ENCODE data around the gene TMEM221. TPM values are rescaled to one million over a fixed set of nuclear protein-coding genes. Genes with fewer than 3 reads are reported as not detected.

The TMEM221 gene
- total RNA-seq, 1 experiment from 2014 or later = 3.4 TPM

- no peak for DNase-seq (ENCODE audit: low read depth, low spot score)
- no peaks in the 10 kb centered on the region for H3K9me2 ChIP-seq (ENCODE audit: insufficient read depth)
- H3K4me2 ChIP-seq (ENCODE audit: low read length) = no peak overlapping the region
- no peak overlapping the region for H2AFZ ChIP-seq (ENCODE audit: low read depth, low read length, poor library complexity, severe bottlenecking)
- H3K9me3 ChIP-seq (ENCODE audit: control insufficient read depth in 1 of 2, insufficient read depth in 1 of 2, low read depth in 1 of 2, low read length in 2 of 2) = no peaks in the 10 kb centered on the region
- no peak for ATAC-seq
- ChIA-PET POLR2A (no interaction called here), RAD21 (ENCODE audit: low non-redundant PET in 1 of 2, low total read pairs in 2 of 2, uncharacterized antibody in 2 of 2, unreplicated experiment in 2 of 2) (no interaction called here), CTCF (no interaction called here)
- no peak overlapping the region for H3K4me3 ChIP-seq (replicated peaks in 1 of 2; ENCODE audit: low read depth in 1 of 2, low read length in 2 of 2)
- peaks cover 2 to 27% of the 10 kb centered on the region in 2 experiments; a peak in 3 of 4 replicates for H3K4me1 ChIP-seq (ENCODE audit: control insufficient read depth in 1 of 2, insufficient read depth in 2 of 2, low read length in 2 of 2)
- H3K27me3 ChIP-seq (ENCODE audit: insufficient read depth, low read length) = no peaks in the 10 kb centered on the region
- H3K27ac ChIP-seq (ENCODE audit: low read depth, low read length) = no peak overlapping the region
- H3K36me3 ChIP-seq (ENCODE audit: control insufficient read depth in 1 of 2, insufficient read depth in 2 of 2, low read length in 2 of 2) = no peaks in the 10 kb centered on the region
- no peaks in the 10 kb centered on the region for H4K20me1 ChIP-seq (ENCODE audit: insufficient read depth)
- intact Hi-C loops (cut with micrococcal nuclease) = no loop called here
- H3K9ac ChIP-seq (ENCODE audit: low read length) = no peak overlapping the region
- TF ChIP-seq ELF1 (IDR thresholded peaks at IDR 0.05; ENCODE audit: borderline replicate concordance, low read depth) (no peak), SRF (IDR thresholded peaks at IDR 0.05; ENCODE audit: low read depth) (no peak), SP1 (IDR thresholded peaks at IDR 0.05; ENCODE audit: low read depth) (no peak), POLR2A (IDR thresholded peaks at IDR 0.05; ENCODE audit: borderline replicate concordance, extremely low read depth, insufficient read depth, insufficient read length) (no peak), ZBTB33 (IDR thresholded peaks at IDR 0.05; ENCODE audit: extremely low read depth, insufficient replicate concordance, low read length) (no peak), TCF7L2 (IDR thresholded peaks at IDR 0.05; ENCODE audit: borderline replicate concordance, extremely low read depth, insufficient read depth, insufficient read length) (no peak), CTCF (IDR thresholded peaks at IDR 0.05 in 2 of 3, conservative IDR thresholded peaks at IDR 0.05 in 1 of 3; ENCODE audit: borderline replicate concordance in 1 of 3, insufficient read depth in 1 of 3, low read depth in 2 of 3, low read length in 2 of 3) (no peak)
- no TSS peak for BruUV-seq (replicated peaks)
- H3K79me2 ChIP-seq (ENCODE audit: insufficient read depth, low read length) = no peaks in the 10 kb centered on the region
Measured at GRCh38 chr19:17401628-17402027, 46.8 kb downstream of the TMEM221 start.
